Neural crest cell (in vitro differentiated cells): ENCODE data around the gene TBC1D5. TPM values are rescaled to one million over a fixed set of nuclear protein-coding genes. Genes with fewer than 3 reads are reported as not detected.

Source experiments
- DNase-seq: peaks from one replicate; pipeline ENCODE4 v3.0.0; 2021; ENCODE audit warnings: low read depth, mixed read lengths, low spot score
- H3K27ac Mint-ChIP-seq: one replicate; pipeline ENCODE4 v1.8.0; 2021; ENCODE audit warnings: mild to moderate bottlenecking, mixed read lengths; ENCODE audit not compliant: unreplicated experiment
- H3K27me3 Mint-ChIP-seq: 2 replicates; pipeline ENCODE4 v1.8.0; 2021; ENCODE audit warnings: low read depth, mild to moderate bottlenecking, mixed read lengths
- H3K36me3 Mint-ChIP-seq: 2 replicates; pipeline ENCODE4 v1.8.0; 2021; ENCODE audit warnings: low read depth, mild to moderate bottlenecking, mixed read lengths
- H3K4me1 Mint-ChIP-seq: 2 replicates; pipeline ENCODE4 v1.8.0; 2021; ENCODE audit warnings: mixed read lengths
- H3K4me3 Mint-ChIP-seq: one replicate; pipeline ENCODE4 v1.8.0; 2021; ENCODE audit warnings: mild to moderate bottlenecking, mixed read lengths
- H3K9me3 Mint-ChIP-seq: 2 replicates; pipeline ENCODE4 v1.8.0; 2021; ENCODE audit warnings: mixed read lengths
- total RNA-seq: library from RNA; stranded (reverse); gene quantifications from 2 replicates; pipeline ENCODE4 v1.2.1, GENCODE V29; 2021
- TF ChIP-seq, protein P1 (sequence below): fragments of 200-600 bp; sonication (generic); conservative IDR thresholded peaks from 2 replicates; pipeline ENCODE4 v1.5.0; 2021; ENCODE audit warnings: antibody characterized with exemption, mild to moderate bottlenecking

The TBC1D5 gene
- total RNA-seq, 1 donor from 2014 or later: 51.2 TPM

DNA sequence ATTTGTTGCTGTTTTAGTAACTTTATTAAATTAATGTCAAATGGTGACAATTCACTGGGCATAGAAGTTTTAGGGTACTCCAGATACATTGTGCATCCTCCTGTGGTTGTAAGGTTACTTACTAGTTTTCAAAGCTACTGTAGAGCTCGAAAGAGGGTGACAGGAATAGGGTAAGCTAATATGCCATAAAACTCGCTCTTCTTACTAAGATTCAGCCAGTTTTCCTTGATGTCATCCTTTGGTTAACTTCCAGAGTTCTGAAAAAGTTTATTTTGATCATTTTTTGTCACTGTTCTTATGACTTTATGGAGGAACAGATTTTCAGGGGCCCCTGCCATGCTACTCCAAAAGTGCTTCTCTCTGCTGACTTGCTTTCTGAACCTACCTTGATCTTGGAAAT, 522.8 kb downstream of the TBC1D5 start:
- TF ChIP-seq, protein P1, sequence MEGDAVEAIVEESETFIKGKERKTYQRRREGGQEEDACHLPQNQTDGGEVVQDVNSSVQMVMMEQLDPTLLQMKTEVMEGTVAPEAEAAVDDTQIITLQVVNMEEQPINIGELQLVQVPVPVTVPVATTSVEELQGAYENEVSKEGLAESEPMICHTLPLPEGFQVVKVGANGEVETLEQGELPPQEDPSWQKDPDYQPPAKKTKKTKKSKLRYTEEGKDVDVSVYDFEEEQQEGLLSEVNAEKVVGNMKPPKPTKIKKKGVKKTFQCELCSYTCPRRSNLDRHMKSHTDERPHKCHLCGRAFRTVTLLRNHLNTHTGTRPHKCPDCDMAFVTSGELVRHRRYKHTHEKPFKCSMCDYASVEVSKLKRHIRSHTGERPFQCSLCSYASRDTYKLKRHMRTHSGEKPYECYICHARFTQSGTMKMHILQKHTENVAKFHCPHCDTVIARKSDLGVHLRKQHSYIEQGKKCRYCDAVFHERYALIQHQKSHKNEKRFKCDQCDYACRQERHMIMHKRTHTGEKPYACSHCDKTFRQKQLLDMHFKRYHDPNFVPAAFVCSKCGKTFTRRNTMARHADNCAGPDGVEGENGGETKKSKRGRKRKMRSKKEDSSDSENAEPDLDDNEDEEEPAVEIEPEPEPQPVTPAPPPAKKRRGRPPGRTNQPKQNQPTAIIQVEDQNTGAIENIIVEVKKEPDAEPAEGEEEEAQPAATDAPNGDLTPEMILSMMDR: no peak
- no peak for DNase-seq
- Mint-ChIP-seq H3K9me3 (peaks cover 10% of the 10 kb centered on the region), H3K27ac (no peak overlapping the region), H3K4me1 (no peaks in the 10 kb centered on the region), H3K36me3 (peaks cover 21% of the 10 kb centered on the region), H3K4me3 (no peak overlapping the region), H3K27me3 (no peaks in the 10 kb centered on the region)

DNA sequence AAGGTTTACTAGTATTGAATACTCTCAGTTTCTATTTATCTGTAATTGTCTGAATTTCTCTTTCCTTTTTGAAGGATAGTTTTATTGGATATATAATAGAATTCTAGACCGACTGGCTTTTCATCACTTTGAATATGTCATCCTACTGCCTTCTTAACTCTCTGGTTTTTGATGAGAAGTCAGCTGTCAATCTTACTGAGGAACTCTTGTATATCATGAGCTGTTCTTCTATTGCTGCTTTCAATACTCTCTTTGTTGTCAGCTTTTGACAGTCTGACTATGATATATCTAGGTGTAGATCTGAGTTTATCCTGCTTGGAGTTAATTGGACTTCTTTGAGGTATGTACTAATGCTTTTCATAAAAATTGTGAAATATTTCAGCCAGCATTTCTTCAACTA, 523.8 kb downstream of the TBC1D5 start:
- DNase-seq: no peak
- H3K4me1 Mint-ChIP-seq: no peaks in the 10 kb centered on the region

DNA sequence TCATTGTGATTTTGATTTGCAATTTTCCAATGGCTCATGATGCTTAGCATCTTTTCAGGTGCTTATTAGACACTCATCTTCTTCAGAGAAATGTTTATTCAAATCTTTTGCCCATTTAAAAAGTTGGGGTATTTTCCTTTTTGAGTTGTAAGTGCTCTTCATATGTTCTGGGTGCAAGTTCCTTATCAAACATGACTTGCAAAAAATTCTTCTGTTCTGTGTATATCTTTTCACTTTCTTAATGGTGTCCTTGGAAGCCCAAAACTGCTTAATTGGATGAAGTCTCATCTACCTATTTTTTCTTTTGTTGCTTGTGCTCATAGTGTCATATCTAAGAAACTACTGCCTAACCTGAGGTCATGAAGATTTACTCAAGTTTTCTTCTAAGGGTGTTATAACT, 524.8 kb downstream of the TBC1D5 start:
- peaks cover 10% of the 10 kb centered on the region for H3K9me3 Mint-ChIP-seq
- peaks cover 21% of the 10 kb centered on the region for H3K36me3 Mint-ChIP-seq
- no peak for DNase-seq
- no peaks in the 10 kb centered on the region for H3K27me3 Mint-ChIP-seq
- TF ChIP-seq, protein P1: no peak
- H3K27ac Mint-ChIP-seq: no peak overlapping the region
- H3K4me1 Mint-ChIP-seq: no peaks in the 10 kb centered on the region
- H3K4me3 Mint-ChIP-seq: no peak overlapping the region

More for the DNA sequence above, 523.8 kb downstream of the TBC1D5 start:
- TF ChIP-seq, protein P1: no peak
- no peaks in the 10 kb centered on the region for H3K27me3 Mint-ChIP-seq
- H3K4me3 Mint-ChIP-seq: no peak overlapping the region
- peaks cover 10% of the 10 kb centered on the region for H3K9me3 Mint-ChIP-seq
- peaks cover 21% of the 10 kb centered on the region for H3K36me3 Mint-ChIP-seq
- no peak overlapping the region for H3K27ac Mint-ChIP-seq

DNA sequence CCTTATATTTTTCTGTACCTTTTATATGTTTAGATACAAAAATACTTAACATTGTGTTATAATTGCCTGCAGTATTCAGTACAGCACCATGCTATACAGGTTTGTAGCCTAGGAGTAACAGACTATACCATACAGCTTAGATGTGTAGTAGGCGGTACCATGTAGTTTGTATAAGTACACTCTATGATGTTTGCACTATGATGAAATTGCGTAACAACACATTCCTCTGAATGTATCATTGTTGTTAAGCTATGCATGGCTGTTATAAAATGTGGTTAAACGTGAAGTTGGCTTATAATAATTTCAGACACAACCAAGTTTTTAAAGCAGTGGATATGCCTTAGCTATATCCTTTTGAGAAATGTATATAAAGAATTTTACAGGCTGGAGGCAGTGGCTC, 529.3 kb downstream of the TBC1D5 start:
- Mint-ChIP-seq H3K36me3 (peaks cover 3% of the 10 kb centered on the region), H3K4me3 (no peak overlapping the region), H3K9me3 (peaks cover 3% of the 10 kb centered on the region), H3K27ac (no peak overlapping the region), H3K4me1 (no peaks in the 10 kb centered on the region), H3K27me3 (no peaks in the 10 kb centered on the region)
- no peak for DNase-seq
- TF ChIP-seq, protein P1: no peak

DNA sequence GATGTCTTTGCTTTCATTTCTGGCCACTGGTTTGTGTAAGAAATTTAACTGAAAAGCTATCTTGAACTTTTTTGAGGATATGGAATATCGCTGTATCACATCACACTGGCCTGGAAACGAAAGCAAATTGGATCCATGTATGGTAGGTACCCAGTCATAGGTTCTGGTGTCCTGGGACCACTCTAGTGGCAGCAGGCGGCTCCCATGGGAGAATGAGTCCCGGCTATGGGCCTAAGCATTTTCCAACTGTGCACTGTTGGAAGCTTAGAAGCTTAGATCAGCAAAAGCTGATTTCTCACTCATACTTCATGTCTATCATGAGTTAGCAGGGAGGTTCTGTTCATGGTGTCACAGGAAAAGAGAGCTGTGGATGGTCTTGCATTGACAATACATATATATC, 534.5 kb downstream of the TBC1D5 start:
- H3K27me3 Mint-ChIP-seq: no peaks in the 10 kb centered on the region
- peaks cover 2% of the 10 kb centered on the region for H3K9me3 Mint-ChIP-seq
- TF ChIP-seq, protein P1: no peak
- no peak overlapping the region for H3K27ac Mint-ChIP-seq
- no peaks in the 10 kb centered on the region for H3K4me1 Mint-ChIP-seq
- peaks cover 14% of the 10 kb centered on the region for H3K36me3 Mint-ChIP-seq
- no peak for DNase-seq
- H3K4me3 Mint-ChIP-seq: no peak overlapping the region

DNA sequence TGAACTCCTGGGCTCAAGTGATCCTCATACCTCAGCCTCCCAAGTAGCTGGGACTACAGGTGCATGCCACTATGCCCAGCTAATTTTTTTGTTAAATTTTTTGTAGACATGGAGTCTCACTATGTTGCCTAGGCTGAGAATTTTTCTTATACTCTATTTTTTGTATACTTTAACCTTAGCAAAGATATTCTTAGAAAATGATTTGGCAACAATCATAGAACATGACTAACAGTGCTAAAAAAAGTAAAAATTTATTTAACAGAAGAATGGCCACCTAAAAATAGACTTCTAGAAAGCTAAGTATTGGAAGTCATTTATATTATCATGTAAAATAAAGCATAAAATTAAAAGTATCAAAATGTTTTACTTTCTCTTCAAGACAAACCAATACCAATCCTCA, 535.4 kb downstream of the TBC1D5 start:
- Mint-ChIP-seq H3K27me3 (no peaks in the 10 kb centered on the region), H3K4me1 (no peaks in the 10 kb centered on the region), H3K4me3 (no peak overlapping the region), H3K9me3 (peaks cover 7% of the 10 kb centered on the region), H3K36me3 (peaks cover 20% of the 10 kb centered on the region), H3K27ac (no peak overlapping the region)
- DNase-seq: no peak
- TF ChIP-seq, protein P1: no peak
